GM18868 (cell line): ENCODE measurements around the gene FHIP1A.
"Not testable (repeated sequence)": the region's sequence is repeated elsewhere in the genome, so short reads cannot be mapped to it uniquely, and the experiment has no call there.

Source experiments
- ATAC-seq: cut with Tn5 transposase; IDR thresholded peaks from one replicate; pipeline ENCODE4 v1.9.1; 2021; ENCODE audit warnings: mild to moderate bottlenecking, moderate library complexity; ENCODE audit not compliant: unreplicated experiment

FHIP1A gene

GRCh38 chr4:151408630-151409469 is at the start of gene FHIP1A:
Gene FHIP1A (plus strand): TSS chr4:151409176. CDS start chr4:151566260, 157,084 bp downstream.
- peak; percentile 83 for ATAC-seq

DNA sequence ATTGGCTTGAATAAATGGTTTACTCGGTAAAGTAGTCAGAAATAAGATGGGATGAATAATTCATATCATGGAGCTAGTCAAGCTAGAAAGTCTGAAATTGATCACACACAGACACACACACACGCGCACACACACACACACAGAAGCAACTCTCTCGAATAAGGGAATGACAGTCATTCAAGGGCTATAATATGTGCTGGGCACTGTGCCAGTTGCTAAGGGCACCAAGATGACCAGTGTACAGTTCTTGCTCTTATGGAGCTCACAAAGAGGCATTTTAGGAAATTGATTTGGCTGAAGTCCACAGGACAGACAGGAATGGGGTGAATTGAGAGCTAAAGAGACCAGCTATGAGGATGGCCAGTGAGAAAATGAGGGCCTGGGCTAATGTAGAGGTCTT is 49.4 kb upstream of the FHIP1A start:
- ATAC-seq = no peak

DNA sequence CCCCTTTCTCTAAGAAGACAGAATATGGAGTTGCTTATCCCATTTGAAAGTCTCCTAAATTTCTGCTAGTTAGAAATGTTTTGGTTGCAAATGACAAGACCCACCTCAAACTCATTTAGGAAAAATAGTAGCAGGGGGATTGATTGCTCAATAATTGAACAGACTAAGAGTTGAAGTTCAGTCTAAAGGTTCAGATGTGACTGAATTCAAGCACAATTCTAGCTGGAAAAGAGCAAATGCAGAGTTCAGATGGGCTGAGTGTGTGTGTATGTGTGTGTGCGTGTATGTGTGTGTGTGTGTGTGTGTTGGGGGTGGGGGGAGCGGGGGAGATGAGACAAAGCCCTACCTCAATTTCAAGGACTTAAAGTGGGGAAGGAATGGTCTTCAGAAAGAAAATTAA is 47.9 kb upstream of the FHIP1A start:
- ATAC-seq = no peak

DNA sequence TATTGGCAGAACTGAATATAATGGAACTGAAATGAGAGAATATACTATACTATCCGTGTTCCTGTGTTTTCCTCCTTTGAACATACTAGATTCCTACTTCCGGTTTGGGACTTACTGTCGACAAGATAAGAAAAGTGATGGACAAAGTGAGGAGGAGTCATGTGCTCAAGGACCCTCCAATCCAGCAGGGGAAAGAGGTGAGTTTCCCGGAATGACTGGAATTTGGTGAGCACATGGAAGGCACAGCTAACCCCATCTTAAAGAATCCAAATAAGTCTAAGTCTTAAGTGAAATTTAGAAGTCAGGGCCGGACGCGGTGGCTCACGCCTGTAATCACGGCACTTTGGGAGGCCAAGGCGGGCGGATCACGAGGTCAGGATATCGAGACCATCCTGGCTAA is 47.0 kb upstream of the FHIP1A start:
- ATAC-seq = no peak

GRCh38 chr4:151362404-151363164 is 46.4 kb upstream of the FHIP1A start:
- peak; percentile 99 for ATAC-seq

- no peak for ATAC-seq
Measured at GRCh38 chr4:151376540-151376939, 32.4 kb upstream of the FHIP1A start.

DNA sequence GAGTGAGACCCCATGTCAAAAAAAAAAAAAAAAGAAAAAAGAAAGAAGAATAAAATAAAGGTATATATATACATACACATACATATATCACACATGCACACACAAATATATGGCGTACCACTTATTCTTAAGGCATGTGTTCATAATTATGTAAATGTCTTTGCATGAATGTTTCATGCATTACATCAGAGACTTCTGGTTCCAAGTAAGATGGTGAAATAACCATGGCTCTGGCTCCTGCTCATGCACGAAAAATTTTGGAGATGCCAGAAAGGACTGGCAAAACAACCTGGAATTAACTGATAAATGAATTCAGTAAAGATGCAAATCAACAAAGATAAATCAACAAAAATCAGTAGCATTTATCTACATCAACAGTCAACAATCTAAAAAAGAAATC is 19.7 kb upstream of the FHIP1A start:
- no peak for ATAC-seq

GRCh38 chr4:151389799-151390198 is 19.2 kb upstream of the FHIP1A start:
- ATAC-seq = not testable (repeated sequence)

DNA sequence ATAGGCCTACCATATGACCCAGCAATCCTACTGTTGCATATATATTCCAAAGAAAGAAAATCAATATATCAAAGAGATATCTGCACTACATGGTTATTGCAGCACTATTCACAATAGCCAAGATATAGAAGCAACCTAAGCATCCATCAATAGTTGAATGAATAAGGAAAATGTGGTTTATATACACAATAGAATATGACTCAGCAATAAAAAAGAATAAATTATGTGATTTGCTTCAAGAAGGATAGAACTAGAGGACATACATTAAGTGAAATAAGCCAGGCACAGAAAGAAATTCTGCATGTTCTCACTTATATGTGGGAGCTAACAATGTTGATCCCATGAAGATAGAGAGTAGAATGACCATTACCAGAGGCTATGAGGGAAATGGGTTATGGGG is 13.1 kb upstream of the FHIP1A start:
- no peak for ATAC-seq

- no peak for ATAC-seq
Measured at GRCh38 chr4:151400343-151400742, 8.6 kb upstream of the FHIP1A start.

DNA sequence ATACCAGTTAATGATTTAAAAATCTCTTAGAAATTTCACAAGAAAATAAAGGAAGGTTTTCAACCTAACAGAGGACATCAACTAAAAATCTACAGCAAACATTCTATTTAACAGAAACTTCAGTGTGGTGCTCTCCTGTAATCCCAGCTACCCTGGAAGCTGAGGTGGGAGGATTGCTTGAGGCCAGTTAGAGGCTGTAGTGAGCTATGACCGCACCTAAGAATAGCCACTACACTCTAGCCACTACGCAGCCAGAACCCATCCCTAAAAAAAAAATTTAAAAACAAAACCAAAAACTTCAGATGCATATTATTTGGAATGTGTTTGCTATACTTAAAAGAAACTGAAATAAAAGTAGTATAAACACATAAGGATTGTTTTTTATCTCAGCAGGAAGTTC is 7.2 kb upstream of the FHIP1A start:
- ATAC-seq = no peak

DNA sequence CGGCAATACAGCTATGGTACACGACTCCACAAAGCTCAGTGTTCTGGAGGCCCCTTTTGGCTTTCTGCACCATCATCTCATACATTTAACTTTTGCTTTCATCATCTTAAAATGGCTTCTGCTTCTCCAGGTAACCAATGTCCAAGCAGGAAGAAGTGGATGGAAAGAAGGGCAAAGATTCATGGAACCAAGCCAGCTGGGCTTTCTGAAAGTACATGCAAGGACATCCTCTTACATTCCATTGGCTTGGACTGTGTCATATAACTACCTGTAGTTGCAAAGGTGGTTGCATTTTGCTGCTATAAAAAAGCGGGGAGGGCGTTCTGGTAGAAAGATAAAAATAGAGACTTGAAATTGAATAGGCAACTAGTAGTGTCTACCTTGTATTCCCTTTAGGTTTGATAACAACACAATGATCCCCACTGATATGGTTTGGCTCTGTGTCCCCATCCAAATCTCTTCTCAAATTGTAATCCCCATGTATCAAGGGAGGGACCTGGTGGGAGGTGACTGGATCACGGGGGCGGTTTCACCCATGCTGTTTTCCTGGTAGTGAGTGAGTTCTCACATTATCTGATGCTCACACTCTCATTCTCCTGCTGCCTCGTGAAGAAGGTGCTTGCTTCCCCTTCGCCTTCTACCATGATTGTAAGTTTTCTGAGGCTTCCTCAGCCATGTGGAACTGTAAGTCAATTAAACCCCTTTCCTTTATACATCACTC is 6.7 kb upstream of the FHIP1A start:
- no peak for ATAC-seq

DNA sequence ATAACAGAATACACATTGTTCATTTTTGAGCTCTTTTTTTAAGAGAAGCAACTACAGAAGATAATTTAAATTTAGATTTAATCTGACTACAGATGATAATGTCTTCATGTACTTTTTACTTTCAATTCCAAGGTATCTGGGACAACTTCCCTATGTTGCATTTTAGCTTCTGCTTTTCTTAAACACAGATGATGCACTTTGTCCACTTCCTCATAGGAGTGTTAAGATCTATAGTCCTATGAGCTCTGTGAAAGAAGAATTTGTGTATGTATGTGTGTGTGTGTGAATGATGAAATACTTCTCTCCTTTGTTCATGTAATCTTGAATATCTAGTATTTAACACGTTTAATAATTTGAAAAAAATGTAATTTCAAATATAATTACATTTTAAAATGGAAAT is 5.3 kb upstream of the FHIP1A start:
- no peak for ATAC-seq

DNA sequence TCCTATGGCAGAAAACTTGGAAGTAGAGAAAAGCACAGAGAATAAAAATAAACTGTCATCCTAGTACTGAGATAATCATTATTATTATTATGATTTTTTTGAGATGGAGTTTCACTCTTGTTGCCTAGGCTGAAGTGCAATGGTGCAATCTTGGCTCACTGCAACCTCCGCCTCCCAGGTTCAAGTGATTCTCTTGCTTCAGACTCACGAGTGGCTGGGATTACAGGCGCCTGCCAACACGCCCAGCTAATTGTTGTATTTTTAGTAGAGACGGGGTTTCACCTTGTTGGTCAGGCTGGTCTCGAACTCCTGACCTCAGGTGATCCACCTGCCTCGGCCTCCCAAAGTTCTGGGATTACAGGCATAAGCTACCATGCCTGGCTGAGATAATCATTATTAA is 4.2 kb upstream of the FHIP1A start:
- not testable (repeated sequence) for ATAC-seq

DNA sequence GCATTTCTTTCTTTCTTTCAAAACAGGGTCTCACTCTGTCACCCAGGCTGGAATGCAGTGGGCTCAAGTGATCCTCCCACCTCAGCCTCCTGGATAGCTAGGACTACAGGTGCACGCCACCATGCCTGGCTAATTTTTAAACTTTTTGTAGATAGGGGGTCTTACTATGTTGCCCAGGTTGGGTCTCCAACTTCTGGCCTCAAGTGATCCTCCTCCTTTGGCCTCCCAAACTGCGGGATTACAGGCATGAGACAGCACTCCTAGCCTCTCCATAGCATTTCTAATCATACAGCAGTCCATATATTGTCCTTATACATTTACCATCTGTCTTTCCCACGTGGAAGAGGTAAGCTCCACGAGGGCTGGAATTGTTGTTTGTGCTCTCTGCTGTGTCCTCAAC is 2.0 kb upstream of the FHIP1A start:
- no peak for ATAC-seq

- ATAC-seq = peak; percentile 76
Measured at GRCh38 chr4:151407466-151408379, 1.3 kb upstream of the FHIP1A start.

- ATAC-seq = no peak
Measured at GRCh38 chr4:151408380-151408629, 671 bp upstream of the FHIP1A start.

DNA sequence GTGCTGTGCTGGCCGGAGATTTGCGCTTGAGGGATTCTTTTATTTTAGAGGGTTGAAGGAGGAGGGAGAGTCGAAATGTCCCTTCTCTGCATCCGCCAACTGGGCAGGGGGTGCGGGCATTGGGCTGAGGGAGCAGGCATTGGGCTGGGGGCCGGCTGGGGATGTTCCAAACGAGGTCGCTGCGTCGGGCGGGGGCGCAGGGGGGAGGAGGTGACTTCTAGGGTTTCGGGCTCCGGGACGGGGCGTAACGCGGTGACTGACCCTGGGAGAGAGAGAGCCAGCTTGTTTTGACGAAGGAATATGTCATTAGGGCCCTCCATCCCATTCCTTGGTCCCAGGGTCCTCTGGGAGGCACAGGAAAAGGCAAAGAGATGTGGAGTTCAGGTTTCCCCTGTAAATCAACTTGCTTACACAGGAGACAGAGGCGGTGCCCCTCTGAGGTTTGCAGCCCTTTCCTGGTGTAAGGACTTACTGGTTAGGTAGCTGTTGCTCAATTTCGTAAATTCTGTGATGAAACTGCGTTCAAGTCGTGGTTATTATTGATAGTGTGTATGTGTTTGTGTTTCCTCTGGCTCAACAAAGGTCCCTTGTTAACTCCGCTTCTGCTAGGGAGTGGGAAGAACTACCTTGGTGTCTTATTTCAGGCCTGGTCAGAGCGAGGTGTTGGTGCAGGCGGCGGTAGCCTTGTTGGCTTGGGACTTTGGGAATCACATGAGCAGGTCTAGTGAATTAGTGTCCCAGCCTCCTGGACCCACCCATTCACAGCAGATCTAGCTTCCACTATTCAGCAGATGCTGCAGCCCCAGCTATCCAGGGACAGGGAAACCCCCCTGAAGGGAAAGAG is 716 bp downstream of the FHIP1A start:
- no peak for ATAC-seq

- no peak for ATAC-seq
Measured at GRCh38 chr4:151415978-151416377, 7.0 kb downstream of the FHIP1A start.

GRCh38 chr4:151417164-151417571 is 8.2 kb downstream of the FHIP1A start:
- ATAC-seq = peak; percentile 51
